ENCODE results near the gene PHKG2.

PHKG2 gene

GRCh38 chr16:30728899-30729672 is 19.1 kb upstream of the PHKG2 start:
- no peak for DNase-seq

GRCh38 chr16:30731411-30731810 is 16.8 kb upstream of the PHKG2 start:
- DNase-seq, result no peak

- no peak for DNase-seq
These were observed 11.0 kb upstream of the PHKG2 start for GRCh38 chr16:30736995-30737793.

- DNase-seq, result no peak
These were observed 10.2 kb upstream of the PHKG2 start for GRCh38 chr16:30737794-30738648.

- DNase-seq, result no peak
These were observed 9.0 kb upstream of the PHKG2 start for GRCh38 chr16:30738984-30739951.

- no peak for DNase-seq
These were observed 7.6 kb upstream of the PHKG2 start for GRCh38 chr16:30740364-30741251.

- DNase-seq, result no peak
These were observed 6.7 kb upstream of the PHKG2 start for GRCh38 chr16:30741461-30741914.

GRCh38 chr16:30743716-30744115 is 4.5 kb upstream of the PHKG2 start:
- DNase-seq, result no peak

GRCh38 chr16:30744183-30744582 is 4.0 kb upstream of the PHKG2 start:
- no peak for DNase-seq

GRCh38 chr16:30745082-30745481 is 3.1 kb upstream of the PHKG2 start:
- no peak for DNase-seq

GRCh38 chr16:30746638-30747175 is 1.5 kb upstream of the PHKG2 start:
- DNase-seq, result no peak

- no peak for DNase-seq
These were observed 894 bp upstream of the PHKG2 start for GRCh38 chr16:30747331-30747730.

GRCh38 chr16:30748634-30749445 is 615 bp downstream of the PHKG2 start:
- peak; percentile 31 to 41 for DNase-seq

- DNase-seq, result no peak
These were observed 2.0 kb downstream of the PHKG2 start for GRCh38 chr16:30750201-30750600.

GRCh38 chr16:30750876-30751465 is 2.7 kb downstream of the PHKG2 start:
- no peak for DNase-seq

- no peak for DNase-seq
These were observed 5.4 kb downstream of the PHKG2 start for GRCh38 chr16:30753596-30753995.

GRCh38 chr16:30755955-30756780 is 7.9 kb downstream of the PHKG2 start:
- no peak for DNase-seq

- DNase-seq, result no peak
These were observed 8.5 kb downstream of the PHKG2 start for GRCh38 chr16:30756781-30757100.
